ENCODE data around the gene ZFP36L2.

ZFP36L2 gene

DNA sequence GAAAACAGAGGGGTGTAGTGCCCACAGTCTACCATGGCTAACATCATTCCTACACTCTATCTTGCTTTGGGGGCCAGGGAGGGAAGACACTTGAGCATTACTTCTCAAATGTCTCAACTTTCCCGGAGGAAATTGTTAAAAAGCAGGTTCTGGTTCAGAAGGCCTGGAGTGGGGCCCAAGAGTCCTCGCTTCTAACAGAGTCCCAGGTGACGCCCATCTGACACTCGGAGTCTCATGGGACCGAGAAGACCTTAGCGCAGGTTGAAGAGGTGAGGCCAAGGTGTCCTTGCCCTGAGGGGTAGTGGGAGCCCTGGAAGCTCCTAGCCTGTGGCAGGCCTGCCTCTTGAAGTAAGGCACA is 40.1 kb downstream of the ZFP36L2 start:
- no peak for DNase-seq (ENCODE audit: low spot score)

DNA sequence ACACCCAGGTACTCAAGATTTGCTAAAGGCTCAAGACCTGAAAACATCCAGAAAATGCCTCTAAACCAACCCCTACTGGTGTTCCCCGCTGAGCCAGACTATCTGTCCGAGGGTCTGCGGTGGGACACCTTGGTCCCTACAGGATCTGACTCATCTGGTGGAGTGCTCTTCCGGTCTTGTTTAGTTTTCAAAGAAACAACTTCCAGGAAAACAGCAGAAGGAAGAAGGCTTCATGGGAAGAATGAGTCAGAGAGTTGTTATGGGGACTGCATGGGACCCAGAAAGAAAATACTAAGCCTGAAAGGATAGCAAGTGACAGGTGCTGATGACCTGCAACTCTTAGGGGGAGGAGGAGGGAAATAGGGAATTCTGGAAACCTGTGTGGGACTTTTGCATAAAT is 41.3 kb downstream of the ZFP36L2 start:
- DNase-seq (ENCODE audit: low spot score): peak; percentile 78

DNA sequence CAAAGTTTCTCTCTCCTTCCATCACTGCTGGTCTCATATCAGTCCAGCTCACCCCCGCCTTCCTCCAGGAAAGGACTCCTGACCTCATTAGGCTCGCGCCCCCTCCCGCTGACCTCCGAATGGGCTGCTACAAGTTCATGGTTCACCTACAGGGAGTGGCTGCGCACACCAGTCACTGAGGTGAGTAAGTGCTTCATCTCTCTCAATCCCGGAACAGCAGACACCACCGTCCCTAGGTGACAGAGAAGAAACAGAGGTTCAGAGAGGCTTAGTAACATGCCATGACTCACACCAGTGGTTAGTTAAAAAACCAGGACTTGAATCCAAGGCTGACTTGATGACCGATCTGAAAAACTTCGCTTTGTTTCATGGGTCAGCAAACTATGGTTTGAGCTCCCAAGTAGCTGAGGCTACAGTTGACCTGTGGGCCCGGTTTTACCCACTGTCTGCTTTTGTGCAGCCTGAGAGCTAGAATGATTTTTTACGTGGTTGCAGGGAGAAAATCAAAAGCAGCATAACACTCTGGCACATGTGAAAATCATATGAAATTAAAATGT is 42.0 kb downstream of the ZFP36L2 start:
- peak; percentile 96 for DNase-seq (ENCODE audit: low spot score)

DNA sequence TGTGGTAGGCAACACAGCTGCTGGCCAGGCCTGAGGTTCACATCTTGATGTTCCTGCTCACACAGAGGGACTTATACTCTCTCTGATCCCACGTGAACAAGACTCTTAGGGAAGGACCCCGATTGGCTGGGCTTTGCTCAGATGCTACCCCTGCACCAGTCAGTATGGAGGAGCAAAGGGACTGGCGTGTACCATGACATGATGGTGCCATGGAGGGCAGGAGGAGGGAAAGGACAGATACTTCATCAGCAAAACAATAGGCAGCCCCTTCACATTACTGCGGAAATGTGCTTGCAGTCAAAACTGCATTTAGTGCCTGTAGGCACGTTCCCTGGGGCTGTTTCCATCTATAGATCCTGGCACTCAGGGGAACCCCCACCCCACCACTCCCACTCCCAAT is 42.7 kb downstream of the ZFP36L2 start:
- peak; percentile 71 for DNase-seq (ENCODE audit: low spot score)

DNA sequence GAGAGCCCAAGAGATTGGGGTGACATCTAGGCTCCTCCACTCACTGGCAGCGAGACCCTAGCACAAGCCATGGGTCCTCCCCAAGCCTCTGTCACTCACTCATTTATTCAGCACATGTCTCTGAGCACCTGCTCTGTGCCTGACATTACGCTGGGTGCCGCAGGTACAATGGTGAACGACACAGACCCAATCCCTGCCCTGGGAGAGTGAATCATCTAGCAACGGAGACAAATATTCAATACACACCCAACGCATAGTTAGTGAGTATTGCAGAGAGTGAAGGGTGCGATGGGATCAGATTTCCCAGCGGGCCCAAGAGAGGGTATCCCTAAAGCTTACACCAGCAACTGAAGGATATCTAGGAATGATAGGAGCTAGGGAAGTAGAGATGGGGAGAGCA is 45.5 kb downstream of the ZFP36L2 start:
- peak; percentile 88 for DNase-seq (ENCODE audit: low spot score)

DNA sequence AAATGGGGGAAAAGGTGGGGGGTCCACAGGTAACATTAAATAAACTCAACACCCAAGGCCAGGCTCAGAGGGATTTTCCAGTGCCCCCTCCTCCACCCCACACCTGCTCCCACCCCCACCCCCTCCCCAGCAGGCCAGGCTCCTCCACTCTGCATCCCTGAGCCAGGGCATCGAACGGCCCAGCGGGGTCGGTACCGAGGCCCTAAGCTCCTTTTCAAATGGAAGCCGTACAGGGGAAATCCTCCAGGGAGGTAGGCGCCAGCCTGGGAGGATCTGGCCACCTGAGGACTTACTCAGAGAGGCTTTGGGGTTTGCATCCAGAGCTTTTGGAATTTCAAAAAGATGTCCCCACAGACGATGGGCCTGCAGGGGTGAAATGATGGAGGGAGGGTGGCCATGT is 46.5 kb downstream of the ZFP36L2 start:
- no peak for DNase-seq (ENCODE audit: low spot score)

DNA sequence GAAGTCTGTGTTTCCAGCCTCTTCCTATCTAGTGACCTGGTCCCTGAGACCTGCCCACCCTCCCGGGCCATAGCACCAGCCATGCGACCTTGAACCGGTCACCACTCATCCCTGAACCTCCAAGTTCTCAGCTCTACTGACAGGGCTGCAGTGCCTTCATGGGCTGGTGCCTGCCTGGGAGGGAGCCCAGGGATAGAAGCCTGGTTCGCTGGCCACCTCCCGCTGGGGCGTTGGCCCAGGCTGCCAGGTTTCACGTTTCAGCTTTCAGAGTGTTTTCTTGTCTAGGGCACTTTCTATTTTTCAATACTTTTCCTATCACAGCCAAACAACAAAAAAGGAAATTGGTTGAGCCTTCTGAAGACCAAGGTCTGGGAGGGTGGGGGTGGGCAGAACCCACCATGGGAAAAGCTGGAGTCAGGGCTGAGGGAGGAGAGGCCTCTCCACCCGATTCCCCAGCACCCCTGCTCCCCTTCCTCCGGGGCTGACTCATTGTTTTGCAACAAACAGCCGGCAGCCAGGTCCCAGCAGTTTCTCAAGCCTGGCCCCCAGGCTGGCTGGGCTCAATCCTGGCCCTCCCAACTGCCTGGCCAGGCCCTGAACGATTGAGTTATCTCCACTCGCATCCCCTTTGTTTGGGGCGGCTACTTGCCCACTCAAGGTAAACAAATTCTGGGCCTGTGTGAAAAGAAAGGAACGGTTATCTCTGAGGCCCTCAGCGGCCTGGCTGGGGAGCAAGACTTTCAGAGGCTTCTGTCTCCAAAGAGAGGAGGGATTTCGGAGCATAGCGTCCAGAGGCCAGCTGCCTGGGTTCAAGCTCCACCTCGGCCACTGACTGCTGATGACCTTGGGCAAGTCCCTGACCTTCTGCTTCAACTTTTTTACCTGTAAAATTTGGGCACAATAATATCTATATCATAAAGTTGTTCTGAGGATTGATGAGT is 47.5 kb downstream of the ZFP36L2 start:
- DNase-seq (ENCODE audit: low spot score): peak; percentile 90

DNA sequence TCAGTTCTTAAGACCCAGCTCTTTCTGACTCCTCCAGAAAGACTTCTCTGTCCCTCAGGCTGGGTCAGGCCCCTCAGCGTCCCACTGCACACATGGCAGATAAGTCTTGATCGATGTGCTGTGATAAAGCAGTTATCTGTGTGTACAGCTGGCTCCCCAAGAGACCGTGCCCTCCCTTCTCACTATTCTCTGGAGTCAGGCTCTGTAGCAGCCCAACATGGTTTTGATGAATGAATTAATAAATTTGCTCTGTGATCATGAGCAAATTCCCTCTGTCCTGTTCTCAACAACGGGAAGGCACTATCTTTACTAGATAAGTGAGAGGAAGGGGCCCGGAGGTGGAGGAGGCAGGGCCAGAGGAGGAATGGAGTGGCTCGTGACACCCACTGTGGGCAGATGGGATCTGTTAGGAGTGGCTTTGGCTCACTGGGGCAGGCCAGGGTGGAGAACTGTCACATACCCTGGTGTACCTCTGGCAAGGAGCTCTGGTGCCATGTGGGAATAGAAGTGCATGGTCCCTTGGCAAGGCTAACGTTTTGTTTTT is 48.3 kb downstream of the ZFP36L2 start:
- DNase-seq (ENCODE audit: low spot score): no peak

DNA sequence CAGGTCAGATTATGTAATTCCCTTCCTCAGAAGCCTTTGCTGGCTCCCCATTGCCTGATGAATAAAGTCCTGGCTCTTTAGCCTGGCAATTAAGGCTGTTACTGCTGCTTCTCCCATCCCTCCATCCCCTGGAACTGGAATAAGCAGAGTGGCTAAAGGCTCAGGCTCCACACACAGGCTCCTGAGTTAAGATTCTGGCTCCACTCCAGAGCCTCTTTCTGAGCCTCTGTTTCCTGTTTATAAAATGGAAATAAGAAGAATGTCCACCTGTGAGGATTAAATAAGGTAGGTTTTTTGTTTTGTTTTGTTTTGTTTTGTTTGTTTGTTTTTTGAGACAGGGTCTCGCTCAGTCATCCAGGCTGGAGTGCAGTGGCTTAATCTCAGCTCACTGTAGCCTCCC is 50.0 kb downstream of the ZFP36L2 start:
- DNase-seq (ENCODE audit: low spot score): no peak

DNA sequence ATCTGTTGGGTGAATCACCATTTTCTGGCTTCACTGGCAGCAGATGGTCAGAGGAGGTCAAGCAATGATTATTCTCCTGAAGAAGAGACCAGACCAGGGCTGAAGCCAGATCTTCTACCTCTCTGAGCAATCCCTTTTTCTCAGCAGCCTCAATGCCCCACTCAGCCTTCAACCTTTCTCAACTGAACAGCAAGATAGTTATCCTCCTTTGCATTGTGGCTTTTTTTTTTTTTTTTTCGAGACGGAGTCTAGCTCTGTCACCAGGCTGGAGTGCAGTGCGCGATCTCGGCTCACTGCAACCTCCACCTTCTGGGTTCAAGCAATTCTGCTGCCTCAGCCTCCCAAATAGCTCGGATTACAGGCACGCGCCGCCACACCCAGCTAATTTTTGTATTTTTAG is 50.5 kb downstream of the ZFP36L2 start:
- no peak for DNase-seq (ENCODE audit: low spot score)

DNA sequence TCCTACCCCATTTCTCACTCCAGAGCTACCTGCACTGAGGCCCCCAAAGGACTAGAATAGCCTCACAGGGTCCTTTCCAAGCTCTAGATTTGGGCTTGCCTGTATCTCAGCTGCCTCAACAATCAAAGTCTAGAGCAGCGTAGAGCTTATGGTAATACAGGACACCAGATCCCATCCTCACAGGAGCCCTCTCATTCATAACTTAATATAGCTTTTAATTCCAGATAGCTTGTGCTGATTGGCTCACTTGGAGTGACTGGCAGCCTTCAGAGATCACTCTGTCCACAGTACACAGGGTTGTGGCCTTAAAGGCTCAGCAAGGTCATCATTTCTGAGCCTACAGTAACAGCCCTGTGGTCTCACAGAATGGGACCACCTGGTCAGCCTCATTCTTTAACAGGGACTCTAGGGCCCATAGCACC is 51.4 kb downstream of the ZFP36L2 start:
- DNase-seq (ENCODE audit: low spot score): peak; percentile 25

DNA sequence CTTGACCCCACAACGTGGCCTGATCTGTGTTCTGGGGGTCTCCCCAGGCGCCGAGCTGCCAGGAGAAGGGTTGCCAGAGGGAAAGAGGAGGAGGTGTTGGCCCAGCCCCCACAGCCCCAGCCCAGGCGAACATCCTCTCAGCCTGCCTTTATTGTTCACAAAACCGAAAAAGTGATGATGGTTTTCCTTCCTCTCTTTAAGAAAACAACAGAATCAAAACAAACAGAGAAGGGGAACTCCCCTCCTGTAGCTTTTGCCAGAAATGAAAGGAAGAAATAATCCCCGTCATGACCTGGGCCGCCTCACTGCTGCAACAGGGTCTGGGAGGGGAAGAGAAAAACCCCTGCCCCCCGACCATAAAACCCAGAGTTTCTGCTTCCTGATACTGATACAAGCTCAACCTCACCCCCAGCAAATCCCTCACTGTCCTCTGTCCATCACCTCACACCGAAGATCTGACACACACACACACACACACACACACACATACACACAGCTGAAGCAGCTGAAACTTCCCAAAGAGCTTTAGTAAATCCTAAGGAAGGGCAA is 52.0 kb downstream of the ZFP36L2 start:
- DNase-seq (ENCODE audit: low spot score): no peak
